ENCODE data around the gene RHO.

Gene RHO

DNA sequence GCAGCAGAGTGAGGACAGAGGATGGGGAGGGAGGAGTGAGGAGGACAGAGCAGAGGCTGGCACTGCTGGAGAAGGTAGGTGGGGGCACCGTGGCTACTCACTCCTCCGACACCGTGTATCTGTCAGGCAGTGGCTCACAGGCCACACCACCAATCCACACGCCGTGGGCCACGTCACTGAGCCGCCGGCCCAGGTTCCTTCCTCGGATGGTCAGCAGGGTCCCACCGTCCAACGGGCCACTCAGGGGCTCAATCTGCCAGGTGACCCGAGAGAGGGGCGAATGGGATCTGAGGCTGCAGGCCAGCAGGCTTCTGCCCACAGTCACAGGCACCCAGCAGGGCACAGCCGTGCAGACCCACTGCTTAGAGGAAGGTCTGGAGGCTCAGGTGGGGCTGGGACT lies 45.1 kb downstream of the RHO start:
- TF ChIP-seq, protein P1, sequence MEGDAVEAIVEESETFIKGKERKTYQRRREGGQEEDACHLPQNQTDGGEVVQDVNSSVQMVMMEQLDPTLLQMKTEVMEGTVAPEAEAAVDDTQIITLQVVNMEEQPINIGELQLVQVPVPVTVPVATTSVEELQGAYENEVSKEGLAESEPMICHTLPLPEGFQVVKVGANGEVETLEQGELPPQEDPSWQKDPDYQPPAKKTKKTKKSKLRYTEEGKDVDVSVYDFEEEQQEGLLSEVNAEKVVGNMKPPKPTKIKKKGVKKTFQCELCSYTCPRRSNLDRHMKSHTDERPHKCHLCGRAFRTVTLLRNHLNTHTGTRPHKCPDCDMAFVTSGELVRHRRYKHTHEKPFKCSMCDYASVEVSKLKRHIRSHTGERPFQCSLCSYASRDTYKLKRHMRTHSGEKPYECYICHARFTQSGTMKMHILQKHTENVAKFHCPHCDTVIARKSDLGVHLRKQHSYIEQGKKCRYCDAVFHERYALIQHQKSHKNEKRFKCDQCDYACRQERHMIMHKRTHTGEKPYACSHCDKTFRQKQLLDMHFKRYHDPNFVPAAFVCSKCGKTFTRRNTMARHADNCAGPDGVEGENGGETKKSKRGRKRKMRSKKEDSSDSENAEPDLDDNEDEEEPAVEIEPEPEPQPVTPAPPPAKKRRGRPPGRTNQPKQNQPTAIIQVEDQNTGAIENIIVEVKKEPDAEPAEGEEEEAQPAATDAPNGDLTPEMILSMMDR (IDR thresholded peaks at IDR 0.05; ENCODE audit: insufficient read depth, low read depth, low read length, missing control alignments), result no peak
- no peak for DNase-seq (ENCODE audit: low read depth)
- H3K4me3 ChIP-seq (ENCODE audit: low read length), result no peak overlapping the region

DNA sequence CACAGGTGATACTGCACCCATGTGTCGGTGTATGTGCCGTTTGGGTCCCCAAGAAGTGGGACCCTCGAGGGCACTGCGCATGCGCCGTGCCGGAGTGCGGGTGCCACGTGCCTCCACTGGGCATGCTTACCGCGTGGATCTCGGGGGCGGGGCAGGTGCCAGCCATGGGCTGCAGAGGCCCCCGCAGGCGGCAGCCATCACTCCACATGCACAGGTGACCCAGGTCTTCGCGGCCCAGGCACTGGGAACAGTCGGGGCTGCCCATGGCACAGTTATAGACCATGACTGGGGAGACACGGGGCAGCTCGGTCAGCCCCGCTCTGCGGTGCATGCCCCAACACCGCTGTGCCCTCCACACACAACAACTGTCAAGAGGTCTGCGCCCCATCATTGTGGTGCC lies 45.8 kb downstream of the RHO start:
- H3K4me3 ChIP-seq (ENCODE audit: low read length), result no peak overlapping the region
- TF ChIP-seq, protein P1 (IDR thresholded peaks at IDR 0.05; ENCODE audit: insufficient read depth, low read depth, low read length, missing control alignments), result no peak
- no peak for DNase-seq (ENCODE audit: low read depth)

DNA sequence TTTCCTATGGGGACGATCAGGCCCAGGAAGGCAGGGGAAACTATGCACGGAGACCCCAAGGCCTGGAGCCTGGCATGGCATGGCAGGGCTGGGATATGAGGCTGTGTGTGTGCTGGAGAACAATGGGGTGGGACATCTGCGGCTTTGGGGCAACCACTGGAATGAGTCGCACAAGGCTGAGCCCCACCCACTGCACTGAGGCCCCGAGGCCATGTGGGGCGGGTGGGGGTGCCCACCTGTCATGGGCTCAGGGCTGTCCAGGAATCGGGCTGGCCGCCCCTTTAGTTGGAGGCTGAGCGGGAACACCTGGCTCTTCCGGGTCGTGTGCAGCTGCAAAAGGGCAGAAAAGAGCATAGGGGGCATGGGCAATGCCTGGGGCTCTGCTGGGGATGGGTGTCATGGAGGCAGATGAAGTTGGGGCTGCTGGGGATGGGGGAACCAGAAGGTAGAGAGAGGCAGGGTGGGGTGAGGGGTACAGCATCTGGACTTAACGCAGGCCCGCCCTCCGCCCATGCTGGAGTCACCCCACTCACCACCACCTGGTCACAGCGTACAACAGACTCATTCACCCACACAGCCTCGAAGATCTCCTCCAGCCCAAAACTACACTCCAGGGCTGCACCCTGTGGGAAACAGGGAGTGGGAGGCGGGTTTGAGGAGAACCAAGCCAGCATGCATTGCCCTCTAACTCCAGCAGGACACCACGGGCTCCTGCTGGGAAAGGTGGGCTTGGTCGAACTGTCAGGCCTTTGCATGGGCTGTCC lies 47.0 kb downstream of the RHO start:
- TF ChIP-seq, protein P1 (IDR thresholded peaks at IDR 0.05; ENCODE audit: insufficient read depth, low read depth, low read length, missing control alignments), result no peak
- H3K4me3 ChIP-seq (ENCODE audit: low read length), result no peak overlapping the region

DNA sequence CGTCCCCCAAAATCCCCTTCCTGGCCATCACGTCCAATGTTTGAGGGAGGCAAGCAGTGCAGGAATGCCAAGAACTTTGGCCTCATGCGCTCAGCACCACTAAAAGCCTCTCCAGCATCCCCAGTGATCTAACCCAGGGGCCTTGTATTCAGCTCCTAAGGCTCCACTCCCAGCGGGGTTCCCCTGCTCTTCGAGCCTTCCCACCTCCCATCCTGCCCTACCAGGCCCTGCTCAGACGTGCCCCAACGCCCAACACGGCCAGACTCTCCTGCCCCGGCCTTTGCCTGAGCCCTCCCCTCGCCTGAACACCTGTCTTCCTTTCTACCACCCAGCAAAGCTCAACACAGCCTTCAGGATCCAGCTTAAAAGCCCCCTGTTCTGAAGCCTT lies 47.6 kb downstream of the RHO start:
- no peak overlapping the region for H3K4me3 ChIP-seq (ENCODE audit: low read length)
- DNase-seq (ENCODE audit: low read depth), result no peak
- TF ChIP-seq, protein P1 (IDR thresholded peaks at IDR 0.05; ENCODE audit: insufficient read depth, low read depth, low read length, missing control alignments), result no peak

More for the DNA sequence above, 47.0 kb downstream of the RHO start:
- no peak for DNase-seq (ENCODE audit: low read depth)

DNA sequence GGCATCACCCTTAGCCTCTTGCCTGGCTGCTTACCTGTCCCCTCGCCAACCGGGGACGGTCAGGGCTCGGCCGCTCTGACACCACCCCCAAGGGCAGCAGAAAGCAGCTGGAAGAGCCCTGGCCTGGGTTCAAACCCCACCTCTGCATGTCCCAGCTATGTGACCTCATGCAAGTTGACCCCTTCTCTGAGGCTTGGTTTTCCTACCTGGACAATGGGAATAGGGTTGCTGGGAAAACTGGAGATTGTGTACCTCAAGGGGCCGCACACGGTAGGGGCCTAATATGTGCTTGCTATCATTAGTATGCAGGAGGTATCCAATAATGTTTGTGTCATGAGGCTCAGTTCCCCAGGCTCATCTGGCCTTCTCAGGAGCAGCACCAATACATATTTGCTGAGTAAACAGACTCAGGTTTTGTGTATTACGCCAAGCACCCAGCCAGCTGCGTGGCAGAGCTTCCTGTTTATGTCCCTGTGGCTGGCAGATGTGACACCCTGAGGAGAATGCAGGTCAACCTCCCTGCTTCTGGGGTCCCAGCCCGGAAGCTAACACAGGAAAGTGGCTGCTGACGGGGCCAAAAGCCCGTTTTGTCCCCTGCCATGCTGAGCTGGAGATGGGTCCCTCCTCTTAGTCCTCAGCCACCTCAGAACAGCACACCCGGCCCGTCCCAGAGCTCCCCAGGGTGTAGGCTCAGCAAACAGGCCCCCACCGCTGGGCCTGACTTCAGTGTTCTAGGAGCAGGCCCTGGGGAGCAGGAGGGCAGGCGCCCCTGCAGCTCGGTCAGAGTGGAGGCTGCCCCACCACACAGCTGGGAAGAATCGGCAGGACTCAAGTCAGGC lies 48.3 kb downstream of the RHO start:
- DNase-seq (ENCODE audit: low read depth), result no peak
- TF ChIP-seq, protein P1 (IDR thresholded peaks at IDR 0.05; ENCODE audit: insufficient read depth, low read depth, low read length, missing control alignments), result no peak
- no peak overlapping the region for H3K4me3 ChIP-seq (ENCODE audit: low read length)

DNA sequence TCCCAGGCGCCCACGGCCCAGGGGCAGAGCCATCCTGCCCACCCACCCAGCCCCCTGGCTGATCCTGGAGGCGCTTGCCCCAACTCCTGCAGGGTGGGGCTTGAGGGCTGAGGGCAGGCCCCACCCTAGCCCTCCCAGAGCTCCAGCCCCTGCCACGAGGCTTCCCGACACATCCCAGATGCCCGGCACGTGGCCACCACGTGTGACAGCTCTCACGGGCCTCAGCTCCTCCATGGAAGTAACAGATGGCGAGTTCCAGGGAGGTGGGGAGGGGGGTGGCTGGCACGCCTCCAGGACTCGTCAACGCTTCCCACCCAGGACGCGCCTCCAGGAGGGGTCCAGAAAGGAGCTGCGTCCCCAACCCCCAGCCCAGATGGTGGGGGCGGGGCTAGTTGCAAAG lies 48.9 kb downstream of the RHO start:
- no peak overlapping the region for H3K4me3 ChIP-seq (ENCODE audit: low read length)

More for the DNA sequence above, 48.9 kb downstream of the RHO start:
- TF ChIP-seq, protein P1 (IDR thresholded peaks at IDR 0.05; ENCODE audit: insufficient read depth, low read depth, low read length, missing control alignments), result no peak
- DNase-seq (ENCODE audit: low read depth), result no peak
